HEK293 (cell line): ENCODE results near the gene FLT3LG.

Source experiments
- CTCF ChIA-PET: fragments of 350-600 bp; formaldehyde crosslinking; extraction: SDS; loops from one replicate; lab custom pipeline; 2021; ENCODE audit warnings: antibody characterized with exemption; lab: Yijun Ruan, JAX
- POLR2A ChIA-PET: fragments of 300-600 bp; formaldehyde crosslinking; extraction: SDS; loops from one replicate; lab custom pipeline; 2020; ENCODE audit warnings: antibody characterized with exemption, inconsistent platforms; lab: Yijun Ruan, JAX
- H3K27ac ChIP-seq: fragments of 200-500 bp; sonication (Bioruptor generic); 2 replicates; pipeline ENCODE4 v1.5.1; 2014; ENCODE audit warnings: low read depth, low read length, control low read depth, inconsistent platforms; ENCODE audit errors: extremely low read depth
- H3K36me3 ChIP-seq, 2 experiments: fragments of 200-500 bp in 1 of 2; sonication (Bioruptor generic) in 1 of 2; 1 replicate in 1 of 2; 2 replicates in 1 of 2; pipeline ENCODE4 v1.5.1; 2014 to 2017; ENCODE audit warnings: inconsistent platforms in 2 of 2, low read length in 2 of 2; ENCODE audit not compliant: control insufficient read depth in 2 of 2, insufficient read depth in 1 of 2
- H3K4me1 ChIP-seq: fragments of 200-500 bp; sonication (Bioruptor generic); 2 replicates; pipeline ENCODE4 v1.5.1; 2014; ENCODE audit warnings: mild to moderate bottlenecking, low read length, inconsistent platforms; ENCODE audit not compliant: control insufficient read depth, insufficient read depth
- H3K4me3 ChIP-seq: 2 replicates; pipeline ENCODE4 v1.5.1; 2011; ENCODE audit warnings: low read depth, mild to moderate bottlenecking, control low read depth, low read length, moderate library complexity
- H3K9me3 ChIP-seq: fragments of 200-500 bp; sonication (Bioruptor generic); 2 replicates; pipeline ENCODE4 v1.5.1; 2014; ENCODE audit warnings: low read depth, low read length, inconsistent platforms; ENCODE audit not compliant: control insufficient read depth, insufficient read depth
- ATF2 ChIP-seq: fragments of 450-650 bp; formaldehyde crosslinking; IDR thresholded peaks from 2 replicates; pipeline ENCODE4 v1.5.1; 2016; ENCODE audit warnings: missing biosample characterization, missing genetic modification characterization, low read depth
- HOXC10 ChIP-seq: sonication (generic); formaldehyde crosslinking; IDR thresholded peaks from 2 replicates; pipeline ENCODE4 v1.8.1; 2023; ENCODE audit warnings: mild to moderate bottlenecking, missing genetic modification reagents
- INSM2 ChIP-seq: fragments of 450-650 bp; formaldehyde crosslinking; IDR thresholded peaks from 2 replicates; pipeline ENCODE4 v1.5.1; 2016; ENCODE audit warnings: missing biosample characterization, missing genetic modification characterization
- KLF16 ChIP-seq: fragments of 450-650 bp; formaldehyde crosslinking; IDR thresholded peaks from 2 replicates; pipeline ENCODE4 v1.5.1; 2017; ENCODE audit warnings: missing biosample characterization, missing genetic modification characterization
- MYNN ChIP-seq: fragments of 450-650 bp; formaldehyde crosslinking; IDR thresholded peaks from 2 replicates; pipeline ENCODE4 v1.5.1; 2016; ENCODE audit warnings: missing biosample characterization, missing genetic modification characterization, borderline replicate concordance
- OSR2 ChIP-seq: fragments of 450-650 bp; formaldehyde crosslinking; IDR thresholded peaks from 2 replicates; pipeline ENCODE4 v1.5.1; 2016; ENCODE audit warnings: missing biosample characterization, missing genetic modification characterization
- PRDM1 ChIP-seq: fragments of 450-650 bp; formaldehyde crosslinking; IDR thresholded peaks from 2 replicates; pipeline ENCODE4; 2016; ENCODE audit warnings: missing biosample characterization, missing genetic modification characterization
- ZBTB11 ChIP-seq: fragments of 450-650 bp; formaldehyde crosslinking; conservative IDR thresholded peaks from 2 replicates; pipeline ENCODE4 v1.5.1; 2016; ENCODE audit warnings: low read depth, missing biosample characterization, missing genetic modification characterization
- ZBTB8A ChIP-seq: fragments of 450-650 bp; formaldehyde crosslinking; IDR thresholded peaks from 2 replicates; pipeline ENCODE4 v1.5.1; 2016; ENCODE audit warnings: missing biosample characterization, missing genetic modification characterization
- ZFP3 ChIP-seq: fragments of 450-650 bp; formaldehyde crosslinking; IDR thresholded peaks from 2 replicates; pipeline ENCODE4 v1.5.1; 2016; ENCODE audit warnings: low read depth, missing biosample characterization, missing genetic modification characterization
- ZNF10 ChIP-seq: fragments of 450-650 bp; formaldehyde crosslinking; IDR thresholded peaks from 2 replicates; pipeline ENCODE4 v1.5.1; 2017; ENCODE audit warnings: missing biosample characterization, missing genetic modification characterization
- ZNF324 ChIP-seq: fragments of 450-650 bp; formaldehyde crosslinking; IDR thresholded peaks from 2 replicates; pipeline ENCODE4 v1.5.1; 2016; ENCODE audit warnings: missing biosample characterization, missing genetic modification characterization
- ZNF354C ChIP-seq: fragments of 450-650 bp; formaldehyde crosslinking; IDR thresholded peaks from 2 replicates; pipeline ENCODE4 v1.5.1; 2016; ENCODE audit warnings: missing biosample characterization, missing genetic modification characterization, low read depth, borderline replicate concordance
- ZNF433 ChIP-seq: fragments of 450-650 bp; formaldehyde crosslinking; IDR thresholded peaks from 2 replicates; pipeline ENCODE4 v1.5.1; 2016; ENCODE audit warnings: missing biosample characterization, missing genetic modification characterization, low read depth
- ZNF580 ChIP-seq: fragments of 450-650 bp; formaldehyde crosslinking; IDR thresholded peaks from 2 replicates; pipeline ENCODE4 v1.5.1; 2016; ENCODE audit warnings: missing biosample characterization, missing genetic modification characterization
- ZNF704 ChIP-seq: fragments of 450-650 bp; formaldehyde crosslinking; IDR thresholded peaks from 2 replicates; pipeline ENCODE4 v1.5.1; 2016; ENCODE audit warnings: missing biosample characterization, missing genetic modification characterization
- ZNF76 ChIP-seq: fragments of 450-650 bp; formaldehyde crosslinking; IDR thresholded peaks from 2 replicates; pipeline ENCODE4; 2016; ENCODE audit warnings: low read depth, missing biosample characterization, missing genetic modification characterization, borderline replicate concordance
- ZNF777 ChIP-seq: fragments of 450-650 bp; formaldehyde crosslinking; IDR thresholded peaks from 2 replicates; pipeline ENCODE4 v1.5.1; 2017; ENCODE audit warnings: missing biosample characterization, missing genetic modification characterization, borderline replicate concordance
- TF ChIP-seq, protein P1 (sequence below): fragments of 450-650 bp; formaldehyde crosslinking; IDR thresholded peaks from 2 replicates; pipeline ENCODE4 v1.5.1; 2016; ENCODE audit warnings: missing biosample characterization, missing genetic modification characterization, borderline replicate concordance
- TF ChIP-seq, protein P2 (sequence below): fragments of 450-650 bp; formaldehyde crosslinking; IDR thresholded peaks from 2 replicates; pipeline ENCODE4 v1.5.1; 2017; ENCODE audit warnings: missing biosample characterization, missing genetic modification characterization

The FLT3LG gene

DNA sequence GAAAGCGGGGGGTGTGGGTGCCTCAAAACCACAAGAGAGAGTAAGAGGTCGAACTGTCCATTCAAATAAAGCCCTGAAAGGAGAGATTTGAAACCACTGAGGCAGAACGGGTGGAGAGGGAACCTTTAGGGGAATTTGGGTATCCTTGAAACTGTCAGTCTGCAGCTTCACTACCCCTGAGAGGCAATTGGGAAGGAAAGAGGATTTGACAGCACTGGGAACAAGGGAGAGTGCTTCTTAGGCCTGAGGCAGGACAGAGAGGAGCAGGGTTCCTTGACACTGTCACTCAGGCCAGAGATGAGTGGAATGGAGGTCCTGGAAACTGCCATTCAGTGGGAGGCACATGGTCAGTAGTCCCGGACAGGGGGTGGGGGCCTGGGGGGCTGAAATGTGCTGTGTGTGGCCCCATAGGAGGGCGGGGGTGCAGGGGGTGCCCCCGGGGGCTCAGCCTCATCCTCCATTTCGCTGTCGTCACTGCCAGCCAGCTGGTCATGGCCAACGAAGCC lies 43.8 kb upstream of the FLT3LG start (continued):
- TF ChIP-seq, protein P1, sequence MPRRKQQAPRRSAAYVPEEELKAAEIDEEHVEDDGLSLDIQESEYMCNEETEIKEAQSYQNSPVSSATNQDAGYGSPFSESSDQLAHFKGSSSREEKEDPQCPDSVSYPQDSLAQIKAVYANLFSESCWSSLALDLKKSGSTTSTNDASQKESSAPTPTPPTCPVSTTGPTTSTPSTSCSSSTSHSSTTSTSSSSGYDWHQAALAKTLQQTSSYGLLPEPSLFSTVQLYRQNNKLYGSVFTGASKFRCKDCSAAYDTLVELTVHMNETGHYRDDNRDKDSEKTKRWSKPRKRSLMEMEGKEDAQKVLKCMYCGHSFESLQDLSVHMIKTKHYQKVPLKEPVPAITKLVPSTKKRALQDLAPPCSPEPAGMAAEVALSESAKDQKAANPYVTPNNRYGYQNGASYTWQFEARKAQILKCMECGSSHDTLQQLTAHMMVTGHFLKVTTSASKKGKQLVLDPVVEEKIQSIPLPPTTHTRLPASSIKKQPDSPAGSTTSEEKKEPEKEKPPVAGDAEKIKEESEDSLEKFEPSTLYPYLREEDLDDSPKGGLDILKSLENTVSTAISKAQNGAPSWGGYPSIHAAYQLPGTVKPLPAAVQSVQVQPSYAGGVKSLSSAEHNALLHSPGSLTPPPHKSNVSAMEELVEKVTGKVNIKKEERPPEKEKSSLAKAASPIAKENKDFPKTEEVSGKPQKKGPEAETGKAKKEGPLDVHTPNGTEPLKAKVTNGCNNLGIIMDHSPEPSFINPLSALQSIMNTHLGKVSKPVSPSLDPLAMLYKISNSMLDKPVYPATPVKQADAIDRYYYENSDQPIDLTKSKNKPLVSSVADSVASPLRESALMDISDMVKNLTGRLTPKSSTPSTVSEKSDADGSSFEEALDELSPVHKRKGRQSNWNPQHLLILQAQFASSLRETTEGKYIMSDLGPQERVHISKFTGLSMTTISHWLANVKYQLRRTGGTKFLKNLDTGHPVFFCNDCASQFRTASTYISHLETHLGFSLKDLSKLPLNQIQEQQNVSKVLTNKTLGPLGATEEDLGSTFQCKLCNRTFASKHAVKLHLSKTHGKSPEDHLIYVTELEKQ = no peak
- no peak for TF ChIP-seq HOXC10 (CRISPR knock-in tag)
- no peak for TF ChIP-seq ZFP3 (tag by site-specific recombination)
- TF ChIP-seq PRDM1 = peak; percentile 76
- TF ChIP-seq ZNF580 = peak; percentile 24; the same call in 1 of the 2 replicates
- no peak for TF ChIP-seq ZNF10 (tag by site-specific recombination)

DNA sequence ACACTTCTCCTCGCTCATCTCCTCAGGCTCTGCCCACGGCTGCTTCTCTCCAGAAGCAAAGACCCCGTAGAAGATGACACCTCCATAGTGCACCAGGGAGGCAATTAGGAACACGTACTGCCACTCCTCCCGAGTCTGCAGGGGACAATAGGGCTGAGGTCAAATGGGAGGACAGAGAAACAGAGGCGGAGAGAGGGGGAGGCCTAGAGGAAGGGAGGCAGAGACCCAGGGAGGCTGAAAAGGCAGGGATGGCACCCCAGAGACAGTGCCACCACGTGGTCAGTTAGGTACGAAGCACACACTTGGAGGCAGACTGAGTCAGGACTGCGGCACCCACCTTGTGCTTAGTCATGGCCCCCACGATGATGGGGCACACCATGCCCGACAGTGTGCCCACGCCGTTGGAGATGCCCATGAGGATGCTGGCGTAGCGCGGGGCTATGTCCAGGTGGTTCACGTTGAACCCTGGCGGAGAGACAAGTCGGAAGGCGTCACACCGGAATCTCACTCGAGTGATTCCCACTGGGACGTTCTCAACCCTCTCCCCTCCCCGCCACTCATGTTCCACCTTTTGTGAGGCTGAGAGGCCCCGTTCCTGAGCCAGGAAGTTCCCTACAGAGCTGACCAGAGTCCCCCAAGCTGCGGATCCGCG lies 43.2 kb upstream of the FLT3LG start:
- H3K36me3 ChIP-seq = no peaks in the 10 kb centered on the region
- ChIA-PET CTCF (interaction anchor here (0.7 to 1.9 kb wide), 5 partner anchors 10 to 1320 kb away, joined by 3 to 11 read pairs (median 4); partner anchors contain the start of genes PLA2G4C and SLC17A7), POLR2A (no interaction called here)
- no peaks in the 10 kb centered on the region for H3K4me1 ChIP-seq
- H3K4me3 ChIP-seq = no peak overlapping the region
- no peaks in the 10 kb centered on the region for H3K9me3 ChIP-seq
- no peak overlapping the region for H3K27ac ChIP-seq
- TF ChIP-seq ZNF777 (tag by site-specific recombination) (no peak), ZNF324 (tag by site-specific recombination) (no peak), OSR2 (tag by site-specific recombination) (no peak), MYNN (no peak), INSM2 (no peak), ATF2 (tag by site-specific recombination) (no peak), ZNF354C (tag by site-specific recombination) (no peak), ZBTB8A (tag by site-specific recombination) (no peak; the same call in 1 of the 2 replicates), KLF16 (tag by site-specific recombination) (no peak), ZNF704 (tag by site-specific recombination) (no peak), ZNF433 (tag by site-specific recombination) (no peak), ZNF76 (tag by site-specific recombination) (no peak), ZNF10 (tag by site-specific recombination) (peak; percentile 32; the same call in 1 of the 2 replicates), ZBTB11 (tag by site-specific recombination) (no peak)
- TF ChIP-seq, protein P2, sequence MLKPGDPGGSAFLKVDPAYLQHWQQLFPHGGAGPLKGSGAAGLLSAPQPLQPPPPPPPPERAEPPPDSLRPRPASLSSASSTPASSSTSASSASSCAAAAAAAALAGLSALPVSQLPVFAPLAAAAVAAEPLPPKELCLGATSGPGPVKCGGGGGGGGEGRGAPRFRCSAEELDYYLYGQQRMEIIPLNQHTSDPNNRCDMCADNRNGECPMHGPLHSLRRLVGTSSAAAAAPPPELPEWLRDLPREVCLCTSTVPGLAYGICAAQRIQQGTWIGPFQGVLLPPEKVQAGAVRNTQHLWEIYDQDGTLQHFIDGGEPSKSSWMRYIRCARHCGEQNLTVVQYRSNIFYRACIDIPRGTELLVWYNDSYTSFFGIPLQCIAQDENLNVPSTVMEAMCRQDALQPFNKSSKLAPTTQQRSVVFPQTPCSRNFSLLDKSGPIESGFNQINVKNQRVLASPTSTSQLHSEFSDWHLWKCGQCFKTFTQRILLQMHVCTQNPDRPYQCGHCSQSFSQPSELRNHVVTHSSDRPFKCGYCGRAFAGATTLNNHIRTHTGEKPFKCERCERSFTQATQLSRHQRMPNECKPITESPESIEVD = no peak
